Thyroid gland (tissue), 4 donors: ENCODE results near the gene NEK7.

Experiments
- CTCF ChIP-seq, 6 experiments: fragments of 200-600 bp in 3 of 6; fragments of 450-650 bp in 3 of 6; sonication (generic) in 3 of 6; IDR thresholded peaks; one replicate each; pipeline ENCODE4 v1.5.1; 2016 to 2019; ENCODE audit warnings: antibody characterized with exemption in 6 of 6, mild to moderate bottlenecking in 2 of 6, inconsistent platforms in 1 of 6, moderate library complexity in 1 of 6
- POLR2A ChIP-seq, 2 donors: fragments of 450-650 bp; IDR thresholded peaks; one replicate each; pipeline ENCODE4 v1.6.1; 2017; ENCODE audit warnings: antibody characterized with exemption in 2 of 2, mild to moderate bottlenecking in 2 of 2, moderate library complexity in 1 of 2

GRCh38 chr1:198141668-198142351, 15.0 kb upstream of the NEK7 start:
- no peak for TF ChIP-seq CTCF (IDR thresholded peaks at IDR 0.05)
- TF ChIP-seq POLR2A (IDR thresholded peaks at IDR 0.05): no peak
